Left colon (tissue), 2 donors: ENCODE results near the gene SPCS3. TPM values are rescaled to one million over a fixed set of nuclear protein-coding genes. Genes with fewer than 3 reads are reported as not detected.

Source experiments
- total RNA-seq, 2 donors: library from RNA; stranded (reverse); fragmentation: NEBNext Ultra II Directional; extraction: Animal tissue kit (Norgen Biotek cat#: 25700); gene quantifications; one replicate each; pipeline ENCODE4 v1.2.1, GENCODE V29; 2021
- donor health status: DM: no; HTN: no; CAD: no.
- donor health status: DM: yes; HTN: yes; CAD: no.

SPCS3 gene
- total RNA-seq, 2 donors from 2014 or later, result 88.5 to 112 TPM

Other genes starting within 250 kb of the SPCS3 start
- gene SPATA4, start 124.4 kb upstream of the SPCS3 start, total RNA-seq, result not detected
- 1 to 10 TPM in 1 of 2 donors, not detected in 1; 2.1 TPM for gene ASB5, start 50.7 kb upstream of the SPCS3 start, total RNA-seq